ENCODE results near the gene ANXA9.

Gene ANXA9

GRCh38 chr1:150960646-150961045, 21.4 kb upstream of the ANXA9 start (continued):
- TF ChIP-seq ZNF324 (tag by site-specific recombination; IDR thresholded peaks at IDR 0.05) (no peak), ZNF157 (tag by site-specific recombination; IDR thresholded peaks at IDR 0.05) (no peak), ZNF626 (tag by site-specific recombination; IDR thresholded peaks at IDR 0.05) (no peak), RBAK (tag by site-specific recombination; IDR thresholded peaks at IDR 0.05) (no peak), ZNF362 (tag by site-specific recombination; IDR thresholded peaks at IDR 0.05) (no peak), ZNF76 (tag by site-specific recombination; IDR thresholded peaks at IDR 0.05; ENCODE audit: borderline replicate concordance, low read depth) (no peak), PRDM2 (tag by site-specific recombination; IDR thresholded peaks at IDR 0.05; ENCODE audit: borderline replicate concordance) (no peak)

- Histone ChIP-seq H3K27ac (ENCODE audit: extremely low read depth, low read depth, low read length) (no peak overlapping the region), H3K4me3 (ENCODE audit: low read depth, low read length) (no peak overlapping the region), H3K9me3 (ENCODE audit: control insufficient read depth, insufficient read depth, low read depth, low read length) (no peaks in the 10 kb centered on the region), H3K36me3 (ENCODE audit: control insufficient read depth in 2 of 2, insufficient read depth in 1 of 2, low read length in 2 of 2) (peaks cover 37 to 91% of the 10 kb centered on the region in 2 experiments), H3K4me1 (ENCODE audit: control insufficient read depth, insufficient read depth, low read length) (no peaks in the 10 kb centered on the region)
- TF ChIP-seq ZNF174 (tag by site-specific recombination; IDR thresholded peaks at IDR 0.05) (no peak), SP2 (tag by site-specific recombination; IDR thresholded peaks at IDR 0.05) (no peak)
- ChIA-PET CTCF (no interaction called here), POLR2A (no interaction called here)
These were observed 20.3 kb upstream of the ANXA9 start for GRCh38 chr1:150961756-150962155.

GRCh38 chr1:150963321-150964163, 18.6 kb upstream of the ANXA9 start:
- POLR2A ChIA-PET = interaction anchor here (0.9 to 2.0 kb wide), 2 partner anchors 10 to 43 kb away, joined by 4 to 5 read pairs; partner anchors contain the start of gene MINDY1
- H3K4me3 ChIP-seq (ENCODE audit: low read depth, low read length) = no peak overlapping the region
- H3K9me3 ChIP-seq (ENCODE audit: control insufficient read depth, insufficient read depth, low read depth, low read length) = no peaks in the 10 kb centered on the region
- H3K4me1 ChIP-seq (ENCODE audit: control insufficient read depth, insufficient read depth, low read length) = no peaks in the 10 kb centered on the region
- CTCF ChIA-PET = interaction anchor here (0.6 to 1.0 kb wide), 3 partner anchors 12 to 431 kb away, joined by 3 to 5 read pairs (median 3); no protein-coding TSS in a partner anchor
- TF ChIP-seq ZNF426 (tag by site-specific recombination; IDR thresholded peaks at IDR 0.05) = no peak
- TF ChIP-seq ZNF223 (tag by site-specific recombination; IDR thresholded peaks at IDR 0.05) = no peak
- TF ChIP-seq ZNF670 (tag by site-specific recombination; IDR thresholded peaks at IDR 0.05; ENCODE audit: low read depth) = no peak
- TF ChIP-seq ATF2 (tag by site-specific recombination; IDR thresholded peaks at IDR 0.05; ENCODE audit: low read depth) = no peak
- no peak for TF ChIP-seq ZFHX2 (tag by site-specific recombination; conservative IDR thresholded peaks at IDR 0.05)
- TF ChIP-seq ZFP69B (tag by site-specific recombination; IDR thresholded peaks at IDR 0.05) = no peak
- TF ChIP-seq ZNF354C (tag by site-specific recombination; IDR thresholded peaks at IDR 0.05; ENCODE audit: borderline replicate concordance, low read depth) = no peak
- no peak overlapping the region for H3K27ac ChIP-seq (ENCODE audit: extremely low read depth, low read depth, low read length)
- peaks cover 25 to 96% of the 10 kb centered on the region in 2 experiments for H3K36me3 ChIP-seq (ENCODE audit: control insufficient read depth in 2 of 2, insufficient read depth in 1 of 2, low read length in 2 of 2)
